Adipose tissue (tissue), 3 donors: ENCODE results near the gene IRF2. TPM values are rescaled to one million over a fixed set of nuclear protein-coding genes. Genes with fewer than 3 reads are reported as not detected.

Source experiments
- H3K27ac ChIP-seq: one replicate; pipeline ENCODE4 v1.5.1; 2013; ENCODE audit warnings: low read depth, low read length
- WGBS, 3 donors: extraction: QIAGEN DNeasy Blood & Tissue Kit; methylation state at CpG; one replicate each; pipeline ENCODE4 v1.1.7; 2013; 5-methylcytosine and 5-hydroxymethylcytosine counted together
- polyA plus RNA-seq, 3 donors: library from polyadenylated mRNA; stranded (reverse); fragments of 200-250 nt; gene quantifications; one replicate each; pipeline ENCODE4 v1.2.3, GENCODE V29; 2013
- donor health status: healthy with polysubstance abuse.
- donor health status: Bipolar disorder and iron deficiency.
- donor health status: healthy.

Gene IRF2
- polyA plus RNA-seq, 3 donors = 12.6 to 22.8 (median 18.9) TPM

- 67 to 87% (median 81%) methylated on average over 3 of the region's 3 CpGs for WGBS, 3 donors
- no peak overlapping the region for H3K27ac ChIP-seq
Observed at GRCh38 chr4:184422378-184422777, 52.0 kb downstream of the IRF2 start.

GRCh38 chr4:184421533-184422155, 52.7 kb downstream of the IRF2 start:
- WGBS, 3 donors = 93% methylated on average over 11 of the region's 11 CpGs
- H3K27ac ChIP-seq = no peak overlapping the region

DNA sequence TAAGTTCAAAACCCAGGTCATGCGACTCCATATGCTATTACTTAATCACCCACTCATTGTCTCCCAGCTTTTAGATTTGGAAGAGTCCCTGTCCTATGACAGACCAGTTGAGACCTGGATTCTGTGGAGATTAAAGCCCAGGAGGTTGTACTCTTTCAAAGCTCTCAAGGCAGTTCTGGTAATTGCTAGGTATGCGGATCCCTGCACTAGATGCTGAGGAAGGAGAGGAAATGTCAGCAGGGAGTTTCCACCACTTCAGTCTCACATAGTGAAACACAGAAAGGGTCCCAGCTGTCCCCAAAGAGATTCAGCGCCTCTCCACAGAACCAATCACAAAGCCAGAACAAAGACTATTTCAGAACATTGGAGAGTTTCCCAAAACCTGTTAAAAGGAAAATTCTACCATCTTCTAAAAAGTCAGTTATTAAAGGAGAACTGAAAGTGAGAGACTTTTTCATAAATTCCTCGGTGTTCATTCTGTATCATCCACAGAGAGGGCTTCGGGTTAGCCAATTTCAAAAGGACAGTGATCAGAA, 53.4 kb downstream of the IRF2 start:
- H3K27ac ChIP-seq = no peak overlapping the region
- 75 to 92% (median 80%) methylated on average over 5 of the region's 5 CpGs for WGBS, 3 donors

DNA sequence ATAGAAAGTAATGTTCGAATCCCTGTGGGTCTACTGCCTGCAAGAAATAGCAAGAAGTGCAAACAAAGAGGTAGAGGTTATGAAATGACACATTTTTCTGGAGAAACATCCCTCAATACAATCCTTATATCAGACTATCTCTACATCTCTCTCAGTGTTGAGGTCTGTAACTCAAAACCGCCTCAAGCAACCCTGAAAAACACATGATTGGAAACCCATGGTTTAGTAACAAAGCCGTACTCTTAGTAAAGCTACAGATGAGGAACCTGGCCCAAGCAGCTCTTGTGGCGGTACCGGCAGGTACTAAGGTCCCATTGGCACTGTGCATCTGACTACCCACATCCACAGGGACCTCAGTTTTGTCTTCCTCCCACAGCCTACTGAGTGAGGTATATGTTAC, 53.9 kb downstream of the IRF2 start:
- no peak overlapping the region for H3K27ac ChIP-seq
- 86 to 91% (median 90%) methylated on average over 5 of the region's 5 CpGs for WGBS, 3 donors

- WGBS, 3 donors = 86 to 92% (median 89%) methylated on average over 7 of the region's 7 CpGs
Observed at GRCh38 chr4:184419976-184420375, 54.4 kb downstream of the IRF2 start.

DNA sequence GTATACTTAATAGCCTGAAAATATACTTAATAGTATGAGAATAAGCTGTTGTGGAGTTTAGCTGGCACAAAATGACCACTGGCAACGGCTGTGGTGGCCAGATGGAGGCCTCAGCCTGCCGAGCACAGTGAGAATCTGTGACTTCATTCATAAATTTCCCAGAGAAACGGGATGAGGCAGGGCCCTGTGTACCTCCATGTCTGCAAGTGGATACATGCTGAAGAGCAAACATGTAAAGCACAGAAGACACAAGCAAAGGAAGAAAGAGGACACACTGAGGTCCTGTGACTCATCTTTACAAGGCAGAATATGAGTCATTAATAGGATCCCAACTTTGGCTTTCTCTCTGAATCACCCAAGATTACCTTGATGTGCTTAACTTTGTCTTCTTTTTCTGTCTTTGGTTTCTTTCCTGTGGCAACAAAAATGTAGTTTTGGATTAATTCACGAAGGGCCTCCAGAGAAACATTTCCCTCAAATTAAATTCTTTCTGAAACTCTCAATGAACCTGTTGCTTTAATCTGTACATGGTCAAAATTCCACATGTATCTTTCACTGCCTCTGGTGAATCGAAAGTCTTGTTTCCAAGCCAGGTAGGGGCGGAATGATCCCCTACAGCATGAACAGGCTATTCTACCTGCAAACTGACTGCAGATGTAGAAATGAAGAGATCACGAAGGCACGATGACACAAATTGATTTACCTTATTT, 56.4 kb downstream of the IRF2 start:
- WGBS, 3 donors = 69 to 83% (median 69%) methylated on average over 8 of the region's 8 CpGs
- H3K27ac ChIP-seq = peak overlapping the region; percentile 40

More at GRCh38 chr4:184419976-184420375, 54.4 kb downstream of the IRF2 start:
- H3K27ac ChIP-seq = no peak overlapping the region

- no peak overlapping the region for H3K27ac ChIP-seq
- WGBS, 3 donors = 47 to 82% (median 47%) methylated on average over 12 of the region's 12 CpGs
Observed at GRCh38 chr4:184416913-184417734, 57.2 kb downstream of the IRF2 start.

DNA sequence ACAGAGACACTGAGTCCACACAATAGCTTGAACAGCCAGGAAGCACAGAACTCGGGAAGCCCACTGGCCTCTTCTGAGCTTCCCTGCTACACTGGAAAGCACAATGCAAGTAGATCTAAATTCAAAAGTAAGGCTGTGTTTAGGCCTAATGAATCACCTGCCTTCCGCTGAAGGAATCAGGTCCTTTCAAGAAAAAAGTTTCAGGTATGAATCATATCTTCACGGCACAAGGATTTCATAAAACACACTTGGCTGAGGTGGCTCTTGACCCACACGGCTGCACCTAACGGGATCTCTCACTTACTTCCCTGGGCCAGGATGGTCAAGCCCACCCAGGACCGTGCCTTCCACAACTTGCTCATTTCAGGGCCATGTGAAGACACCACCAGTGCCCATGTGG, 59.3 kb downstream of the IRF2 start:
- no peak overlapping the region for H3K27ac ChIP-seq
- WGBS, 3 donors = 91 to 97% (median 91%) methylated on average over 6 of the region's 6 CpGs

- 62 to 81% (median 63%) methylated on average over 13 of the region's 13 CpGs for WGBS, 3 donors
Observed at GRCh38 chr4:184413261-184414046, 60.9 kb downstream of the IRF2 start.

GRCh38 chr4:184410748-184411147, 63.6 kb downstream of the IRF2 start:
- 82 to 89% (median 86%) methylated on average over 6 of the region's 6 CpGs for WGBS, 3 donors
- no peak overlapping the region for H3K27ac ChIP-seq

More at GRCh38 chr4:184413261-184414046, 60.9 kb downstream of the IRF2 start:
- no peak overlapping the region for H3K27ac ChIP-seq

DNA sequence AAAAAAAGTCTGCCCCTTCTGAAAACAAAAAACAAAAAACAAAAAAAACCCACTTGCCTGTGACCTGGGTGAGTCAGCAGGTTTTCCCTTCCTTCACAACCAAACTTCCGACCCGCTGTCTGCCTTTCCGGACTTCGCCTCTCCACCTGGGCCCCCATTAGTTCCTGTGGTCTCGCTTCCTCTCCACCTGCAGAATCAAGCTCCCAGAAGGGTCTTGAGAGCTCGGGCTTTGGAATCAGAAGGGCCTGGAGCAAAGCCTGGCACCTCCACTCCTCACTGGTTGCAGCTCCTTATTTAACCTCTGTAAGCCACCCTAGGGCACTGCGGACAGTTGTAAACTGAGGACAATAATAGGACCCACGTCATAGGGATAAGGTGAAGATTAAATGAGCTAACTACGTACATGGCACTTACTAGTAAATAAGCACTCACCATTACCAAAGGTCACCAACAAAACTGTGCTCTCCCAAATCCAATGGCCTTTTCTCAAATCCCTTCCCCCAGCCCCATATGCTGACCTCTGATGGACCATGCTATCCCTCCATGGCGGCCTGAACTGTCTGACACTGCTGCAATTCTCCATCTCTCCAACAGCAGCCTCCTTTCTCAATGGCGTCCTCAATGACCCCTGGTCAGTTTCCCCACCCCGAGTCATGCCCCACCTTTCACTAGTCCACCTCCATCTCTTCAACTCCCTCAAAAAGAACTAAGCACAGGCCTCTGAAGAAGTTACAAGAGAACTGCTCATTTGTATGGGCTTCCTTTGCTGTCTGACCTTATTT, 64.2 kb downstream of the IRF2 start:
- no peak overlapping the region for H3K27ac ChIP-seq
- 62 to 94% (median 65%) methylated on average over 12 of the region's 12 CpGs for WGBS, 3 donors

DNA sequence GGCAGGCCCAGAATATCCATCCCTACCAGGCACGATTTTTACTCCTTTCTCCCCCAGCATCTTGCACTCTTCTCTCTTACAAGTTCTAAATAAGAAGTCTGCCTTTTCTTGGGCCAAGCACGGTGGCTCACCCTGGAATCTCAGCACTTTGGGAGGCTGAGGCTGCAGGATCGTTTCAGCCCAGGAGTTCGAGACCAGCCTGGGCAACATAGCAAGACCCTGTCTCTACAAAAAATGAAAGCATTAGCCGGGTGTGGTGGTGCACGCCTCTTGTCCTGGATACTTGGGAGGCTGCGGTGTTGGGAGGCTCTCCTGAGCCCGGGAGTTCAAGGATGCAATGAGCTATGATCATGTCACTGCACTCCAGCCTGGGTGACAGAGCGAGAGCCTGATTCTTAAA, 64.8 kb downstream of the IRF2 start:
- WGBS, 3 donors = 79 to 89% (median 84%) methylated on average over 9 of the region's 9 CpGs
- no peak overlapping the region for H3K27ac ChIP-seq

- 64 to 82% (median 74%) methylated on average over 3 of the region's 3 CpGs for WGBS, 3 donors
- no peak overlapping the region for H3K27ac ChIP-seq
Observed at GRCh38 chr4:184408684-184409081, 65.7 kb downstream of the IRF2 start.

DNA sequence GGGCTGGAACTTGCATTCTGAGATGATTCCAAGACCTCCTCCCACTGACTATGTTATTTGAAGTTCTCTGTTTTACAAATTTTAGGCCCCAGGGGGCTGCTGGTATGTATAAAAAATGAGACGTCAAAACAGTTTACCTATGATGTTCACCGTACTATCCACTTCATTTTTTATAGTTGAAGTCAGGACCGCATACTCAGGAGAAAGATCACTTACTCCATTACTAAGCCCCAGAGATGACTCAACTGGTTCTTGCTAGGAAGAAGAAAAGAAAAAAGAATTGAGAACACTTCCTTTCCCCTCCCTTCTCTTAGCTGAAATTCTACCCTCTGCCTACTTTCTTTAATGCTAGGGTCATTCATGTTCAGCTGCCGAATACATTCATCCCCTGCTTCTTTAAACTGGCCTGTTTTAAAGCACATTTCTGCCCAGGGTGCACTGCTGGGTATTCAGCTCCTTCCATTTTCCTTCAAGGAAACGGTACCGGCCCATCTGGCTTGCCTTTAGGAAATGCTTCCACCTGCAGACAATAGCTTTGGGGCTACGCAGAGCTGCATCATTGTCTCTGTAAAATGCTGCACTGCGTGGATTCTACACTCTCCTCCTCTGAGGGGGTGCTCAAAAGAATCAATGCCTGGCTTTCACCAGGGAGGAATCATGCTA, 66.2 kb downstream of the IRF2 start:
- 57 to 83% (median 61%) methylated on average over 8 of the region's 8 CpGs for WGBS, 3 donors
- H3K27ac ChIP-seq = no peak overlapping the region

- H3K27ac ChIP-seq = no peak overlapping the region
- 17 to 59% (median 24%) methylated on average over 6 of the region's 6 CpGs for WGBS, 3 donors
Observed at GRCh38 chr4:184406958-184407391, 67.4 kb downstream of the IRF2 start.

DNA sequence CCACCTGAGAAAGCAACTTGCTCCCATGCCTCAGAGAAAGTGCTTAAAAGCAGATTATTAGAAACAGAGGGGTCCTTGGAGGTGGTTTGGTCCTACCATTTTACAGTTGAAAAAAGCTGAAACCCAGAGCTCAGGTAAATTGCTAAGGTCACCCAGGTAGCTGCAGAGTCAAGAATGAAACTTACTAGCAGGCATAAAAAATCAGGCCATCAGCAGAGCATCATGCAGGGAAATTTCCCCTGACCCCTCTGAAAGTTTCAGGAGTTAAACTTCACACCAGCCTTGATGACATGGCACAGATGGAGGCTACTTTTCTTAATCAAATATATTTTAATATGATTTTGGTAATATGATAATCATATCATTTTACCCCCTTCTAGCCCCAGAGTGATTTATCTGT, 70.3 kb downstream of the IRF2 start:
- no peak overlapping the region for H3K27ac ChIP-seq

DNA sequence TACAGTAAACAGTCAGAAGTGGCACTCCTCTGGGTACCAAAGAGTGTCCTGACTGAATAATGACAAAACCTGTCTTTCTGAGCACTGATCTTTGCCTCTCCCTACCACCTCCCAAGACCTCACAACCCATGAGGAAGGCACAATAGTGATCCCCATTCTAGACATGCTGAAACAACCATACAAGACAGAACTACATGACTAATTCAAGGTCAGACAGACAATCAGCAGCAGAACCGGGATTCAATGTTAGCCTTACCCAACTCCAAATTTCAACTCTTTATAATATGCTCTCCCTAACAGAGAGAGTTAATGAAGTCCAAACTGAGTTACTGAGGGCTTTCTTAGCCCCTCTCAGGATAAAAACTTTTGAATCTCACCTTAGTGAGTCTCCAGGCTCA, 71.0 kb downstream of the IRF2 start:
- WGBS, 3 donors = 32 to 81% (median 67%) methylated on average over 1 of the region's 1 CpG
- H3K27ac ChIP-seq = no peak overlapping the region
